Measurements from ENCODE around the gene DOK4.

The DOK4 gene

DNA sequence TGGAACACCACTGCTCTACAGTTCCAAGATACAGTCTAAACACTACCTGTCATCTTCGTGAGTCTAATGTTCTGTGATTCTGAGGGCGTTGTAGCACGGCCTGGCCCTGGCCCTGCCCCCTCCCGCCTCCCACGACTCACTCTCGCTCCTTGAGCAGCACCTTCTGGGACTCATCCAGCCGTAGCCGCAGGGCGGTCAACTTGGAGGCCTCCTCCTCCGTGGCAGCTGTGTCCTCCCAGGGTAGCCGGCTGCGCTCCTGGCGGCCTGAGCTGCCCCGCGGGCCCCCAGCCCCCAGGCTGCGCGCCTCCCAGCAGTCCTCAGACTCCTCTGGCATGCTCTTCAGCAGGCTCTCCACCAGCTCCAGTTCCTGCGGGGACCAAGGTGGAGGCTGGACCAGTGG, 39.5 kb upstream of the DOK4 start:
- DNase-seq = peak; percentile 60
- in situ Hi-C loops (cut with HindIII; ENCODE audit: low pct_ligation_motif_present, low pct_unique_long_range_greater_than_20kb, low sequenced_read_pairs) = no loop called here

DNA sequence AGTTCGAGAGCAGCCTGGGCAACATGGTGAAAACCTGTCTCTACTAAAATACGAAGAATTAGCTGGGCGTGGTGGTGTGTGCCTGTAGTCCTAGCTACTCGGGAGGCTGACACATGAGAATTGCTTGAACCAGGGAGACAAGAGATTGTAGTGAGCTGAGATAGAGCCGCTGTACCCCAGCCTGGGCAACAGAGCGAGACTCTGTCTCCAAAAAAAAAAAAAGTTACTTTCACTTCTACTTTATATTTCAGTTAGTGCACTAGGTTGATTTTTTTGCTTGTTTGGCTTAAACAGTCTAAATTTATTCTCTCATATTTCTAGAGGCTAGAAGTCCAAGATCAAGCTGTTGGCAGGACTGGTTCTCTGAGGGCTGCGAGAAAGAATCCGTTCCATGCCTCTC, 36.7 kb upstream of the DOK4 start:
- in situ Hi-C loops (cut with HindIII; ENCODE audit: low pct_ligation_motif_present, low pct_unique_long_range_greater_than_20kb, low sequenced_read_pairs) = no loop called here
- no peak for DNase-seq

DNA sequence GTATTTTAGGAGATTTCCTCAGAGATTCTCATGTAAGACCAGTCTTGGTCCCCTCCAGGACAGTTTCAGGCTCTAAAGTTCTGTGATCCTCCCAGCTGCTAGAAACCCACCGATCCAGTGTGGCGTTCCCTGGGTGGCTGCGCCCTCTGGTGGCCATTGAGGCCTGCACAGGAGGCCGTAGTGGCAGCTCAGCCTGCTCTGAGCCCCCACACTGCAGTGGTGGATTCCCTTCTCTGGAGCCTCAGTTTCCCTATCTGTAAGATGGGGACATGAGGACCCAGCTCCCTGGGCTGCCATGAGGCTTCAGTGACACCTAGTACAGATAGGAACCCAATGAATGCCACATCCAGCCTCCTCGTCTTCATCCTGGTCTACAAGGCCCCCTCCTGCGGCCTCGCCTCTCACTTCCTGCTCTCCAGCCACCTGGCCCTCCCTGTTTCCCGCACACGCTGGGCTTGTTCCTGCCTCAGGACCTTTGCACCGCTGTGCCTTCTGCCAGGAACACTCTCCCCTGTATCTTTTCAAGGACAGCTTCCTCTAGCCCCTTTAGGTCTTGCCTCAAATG, 33.6 kb upstream of the DOK4 start:
- in situ Hi-C loops (cut with HindIII; ENCODE audit: low pct_ligation_motif_present, low pct_unique_long_range_greater_than_20kb, low sequenced_read_pairs) = no loop called here
- DNase-seq = peak; percentile 79

DNA sequence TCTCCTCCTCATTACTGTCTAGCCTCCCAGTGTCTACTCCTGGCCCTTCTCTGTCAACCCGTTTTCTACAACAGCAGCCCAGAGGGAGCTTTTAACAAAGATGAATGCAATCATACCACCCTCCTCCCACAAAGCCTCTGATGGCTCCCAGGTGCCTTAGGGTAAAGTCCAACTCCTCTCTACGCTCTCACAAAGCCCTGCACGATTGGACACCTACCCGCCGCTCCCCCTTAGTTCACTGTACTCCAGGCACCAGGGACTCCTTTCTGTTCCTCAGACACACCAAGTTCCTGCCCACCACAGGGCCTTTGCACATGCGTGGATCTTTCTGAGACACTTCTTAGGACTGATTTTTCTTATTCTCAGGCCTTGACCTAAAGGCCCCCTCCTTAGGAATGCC, 32.6 kb upstream of the DOK4 start:
- in situ Hi-C loops (cut with HindIII; ENCODE audit: low pct_ligation_motif_present, low pct_unique_long_range_greater_than_20kb, low sequenced_read_pairs) = no loop called here

DNA sequence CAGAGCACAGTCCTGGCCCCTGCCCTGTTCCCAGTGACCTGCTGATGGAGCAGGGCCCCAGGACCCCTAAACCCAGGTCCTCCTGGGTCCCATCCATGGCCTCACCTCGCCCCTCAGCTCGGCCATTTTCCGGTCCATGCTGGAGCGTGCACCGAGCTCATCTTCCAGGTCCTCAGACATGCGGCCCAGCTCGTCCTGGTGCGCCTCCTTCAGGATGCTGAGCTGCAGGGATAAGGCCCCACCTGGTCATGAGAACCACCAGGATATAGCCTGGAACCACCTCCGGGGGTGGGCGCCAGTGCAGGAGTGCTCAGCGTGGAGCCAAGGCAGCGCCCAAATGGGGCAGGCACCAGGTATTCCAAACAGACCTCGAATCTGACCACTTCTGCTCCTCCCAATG, 32.2 kb upstream of the DOK4 start:
- in situ Hi-C loops (cut with HindIII; ENCODE audit: low pct_ligation_motif_present, low pct_unique_long_range_greater_than_20kb, low sequenced_read_pairs) = no loop called here
- no peak for DNase-seq

More for the DNA sequence above, 32.6 kb upstream of the DOK4 start:
- no peak for DNase-seq

DNA sequence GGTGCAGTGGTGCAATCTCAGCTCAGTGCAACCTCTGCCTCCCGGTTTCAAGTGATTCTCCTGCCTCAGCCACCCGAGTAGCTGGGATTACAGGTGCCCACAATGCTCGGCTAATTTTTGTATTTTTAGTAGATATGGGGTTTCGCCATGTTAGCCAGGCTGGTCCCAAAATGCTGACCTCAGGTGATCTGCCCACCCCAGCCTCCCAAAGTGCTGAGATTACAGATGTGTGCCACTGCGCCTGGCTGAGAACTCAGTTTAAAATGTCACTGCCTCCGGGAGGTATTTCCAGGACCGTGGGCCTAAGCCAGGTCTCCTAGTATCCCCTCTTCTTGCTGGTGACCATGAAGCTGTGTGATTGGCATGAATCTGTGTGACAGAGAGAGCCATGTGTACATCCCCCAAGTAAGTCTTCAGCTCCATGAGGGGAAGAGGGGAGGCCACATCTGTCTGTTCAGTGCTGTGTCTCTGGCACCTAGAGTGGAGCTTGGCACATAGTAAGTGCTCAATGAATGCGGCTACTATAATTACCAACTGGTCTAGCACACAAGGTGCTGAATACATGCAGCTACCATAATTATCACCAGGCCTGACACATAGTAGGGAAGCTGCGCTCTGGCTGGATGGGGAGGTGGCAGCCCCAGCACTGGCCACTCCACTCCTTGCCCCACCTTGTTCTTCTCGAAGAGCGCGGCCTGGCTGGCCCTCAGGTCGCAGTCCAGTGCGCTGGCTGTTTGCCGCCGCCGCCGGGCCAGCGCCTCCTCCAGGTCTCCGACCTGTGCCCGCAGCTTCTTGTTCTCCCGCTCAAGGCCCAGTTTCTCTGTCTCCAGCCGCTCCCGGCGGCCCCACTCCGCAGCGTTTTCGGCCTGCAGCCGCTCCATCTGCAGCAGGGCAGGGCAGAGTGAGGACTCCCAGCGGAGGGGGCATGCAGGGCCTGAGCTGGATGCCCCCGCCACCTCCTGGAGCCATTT, 31.4 kb upstream of the DOK4 start:
- in situ Hi-C loops (cut with HindIII; ENCODE audit: low pct_ligation_motif_present, low pct_unique_long_range_greater_than_20kb, low sequenced_read_pairs) = no loop called here
- DNase-seq = no peak

DNA sequence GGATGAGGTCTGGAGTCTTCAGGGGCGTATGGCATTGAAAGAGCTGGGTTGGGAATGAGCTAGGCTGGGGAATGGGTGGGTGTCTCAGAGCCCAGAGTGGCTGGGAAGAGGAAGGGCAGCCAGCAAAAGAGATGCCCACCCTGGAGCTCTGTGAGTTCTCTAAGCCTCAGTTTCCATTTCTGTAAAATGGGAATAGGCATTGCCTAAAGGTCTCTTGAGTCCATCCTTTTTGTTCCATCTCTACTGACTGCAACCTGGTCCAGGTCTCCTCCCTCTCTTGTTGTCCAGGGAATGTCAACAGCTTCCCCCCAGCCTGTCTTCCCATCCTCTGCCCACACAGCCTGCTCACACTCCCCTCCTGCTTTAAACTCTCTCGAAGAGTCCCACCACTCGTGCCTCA, 30.5 kb upstream of the DOK4 start:
- in situ Hi-C loops (cut with HindIII; ENCODE audit: low pct_ligation_motif_present, low pct_unique_long_range_greater_than_20kb, low sequenced_read_pairs) = no loop called here
- no peak for DNase-seq

DNA sequence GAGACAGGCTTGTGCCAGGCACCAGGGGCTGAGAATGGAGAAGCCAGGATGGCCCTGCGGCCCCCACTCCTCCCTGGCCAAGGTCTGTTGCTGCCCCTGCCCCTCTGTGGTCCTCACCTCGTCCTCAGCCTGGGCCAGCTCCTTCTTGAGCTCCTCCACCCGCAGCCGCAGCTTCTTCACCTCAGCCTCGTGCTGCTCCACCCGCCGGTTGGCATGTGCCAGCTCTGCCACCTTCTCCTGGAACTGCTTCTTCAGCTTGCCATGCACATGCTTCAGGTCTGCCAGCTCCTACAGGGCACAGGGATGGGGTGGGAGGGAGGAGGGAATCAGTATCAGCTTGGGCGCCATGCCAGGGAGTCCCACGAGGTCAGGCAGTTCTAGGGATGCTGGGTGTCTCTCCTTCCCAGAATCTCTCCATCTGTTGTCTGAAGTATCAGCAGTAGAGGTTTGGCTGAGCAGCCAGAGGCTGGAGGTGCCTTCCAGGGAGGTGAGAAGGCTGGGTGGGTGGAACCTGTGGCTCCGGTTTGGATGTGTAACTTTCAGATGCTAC, 30.0 kb upstream of the DOK4 start:
- DNase-seq = no peak
- in situ Hi-C loops (cut with HindIII; ENCODE audit: low pct_ligation_motif_present, low pct_unique_long_range_greater_than_20kb, low sequenced_read_pairs) = no loop called here

DNA sequence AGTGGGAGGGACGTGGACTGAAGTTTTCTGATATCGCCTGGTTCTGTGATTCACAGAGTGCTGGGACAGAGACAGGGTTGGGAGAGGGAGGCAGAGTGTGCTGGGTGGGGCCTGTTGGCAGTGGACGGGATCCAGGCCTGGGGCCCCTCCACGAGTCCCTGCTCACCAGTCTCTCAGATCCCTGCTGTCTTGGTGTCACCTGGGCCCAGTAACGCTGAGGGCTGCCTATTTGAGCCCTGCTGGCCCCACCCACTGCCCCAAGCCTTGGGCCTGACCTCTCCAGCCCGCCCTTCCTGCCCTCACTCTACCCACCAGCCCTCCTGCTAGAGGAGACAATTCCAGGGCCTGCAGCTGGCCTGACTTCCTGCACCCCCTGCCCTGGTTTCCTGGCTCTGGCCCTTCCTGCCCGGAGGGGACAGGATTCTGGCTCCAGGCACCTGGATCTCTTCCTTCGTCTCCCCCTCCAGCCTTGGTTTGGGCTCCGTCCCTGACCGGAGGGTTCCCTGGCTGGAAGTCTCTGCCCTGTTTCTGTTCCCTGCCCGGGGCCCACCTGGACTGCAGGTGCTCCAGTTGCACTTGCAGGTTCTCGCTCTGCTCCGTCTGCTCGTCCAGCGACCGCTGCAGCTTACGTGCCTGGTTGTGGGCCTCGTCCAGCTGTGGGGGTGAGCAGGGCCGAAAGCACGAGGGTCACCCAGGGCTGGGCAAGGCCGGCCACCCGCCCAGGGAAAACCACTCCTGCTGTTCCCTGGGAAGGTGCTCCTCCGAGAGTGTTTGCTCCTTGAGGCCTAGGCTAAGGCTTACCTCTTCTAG, 28.7 kb upstream of the DOK4 start:
- in situ Hi-C loops (cut with HindIII; ENCODE audit: low pct_ligation_motif_present, low pct_unique_long_range_greater_than_20kb, low sequenced_read_pairs) = no loop called here
- no peak for DNase-seq

DNA sequence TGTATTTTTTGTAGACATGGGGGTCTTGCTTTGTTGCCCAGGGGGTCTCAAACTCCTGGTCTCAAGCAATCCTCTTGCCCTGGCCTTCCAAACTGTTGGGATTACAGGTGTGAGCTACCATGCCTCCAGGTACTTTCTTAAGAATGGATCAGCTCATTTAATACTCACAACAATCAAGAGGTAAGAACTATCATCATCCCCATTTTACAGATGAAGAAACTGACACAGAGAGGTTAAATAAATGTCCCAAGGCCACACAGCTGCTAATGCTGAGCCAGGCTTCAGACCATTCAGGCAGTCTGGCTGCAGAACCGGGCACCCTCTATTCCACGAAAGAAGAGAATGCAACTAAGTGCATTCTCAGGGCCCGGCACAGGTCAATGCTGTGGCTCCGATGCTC, 28.1 kb upstream of the DOK4 start:
- DNase-seq = no peak
- in situ Hi-C loops (cut with HindIII; ENCODE audit: low pct_ligation_motif_present, low pct_unique_long_range_greater_than_20kb, low sequenced_read_pairs) = no loop called here

DNA sequence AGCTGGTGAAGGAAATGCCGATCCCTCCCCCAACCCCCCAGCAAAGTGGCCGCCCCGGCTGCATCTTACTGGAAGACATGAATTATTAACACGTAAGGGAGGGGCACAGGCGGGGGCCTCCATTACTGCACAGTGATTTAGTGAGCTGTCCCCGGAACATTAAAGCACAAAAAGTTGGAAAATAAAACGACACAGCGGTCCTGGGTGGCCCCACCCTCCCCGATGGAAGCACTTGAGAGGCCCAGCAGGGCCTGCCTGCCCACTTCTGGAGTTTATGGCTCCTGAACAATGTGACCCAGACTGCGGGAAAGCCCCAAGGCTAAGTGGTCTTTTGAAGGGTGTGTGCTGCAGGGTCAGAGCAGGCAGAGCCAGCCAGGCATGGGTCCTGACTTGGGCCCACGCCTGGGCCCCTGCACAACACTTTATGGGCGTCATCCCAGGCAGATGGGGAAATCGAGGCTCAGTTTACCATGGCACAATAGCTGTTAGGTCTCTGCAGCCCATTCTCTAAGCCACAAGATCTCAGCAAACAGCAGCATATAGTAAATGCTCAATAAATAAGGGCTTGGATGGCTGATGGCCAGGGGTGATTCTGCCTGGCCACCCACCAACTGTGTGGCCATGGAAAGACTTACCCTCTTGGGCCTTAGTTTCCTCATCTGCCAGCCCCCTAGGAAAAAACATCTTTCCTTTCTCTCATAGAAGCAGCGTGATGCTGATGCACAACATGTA, 27.2 kb upstream of the DOK4 start:
- in situ Hi-C loops (cut with HindIII; ENCODE audit: low pct_ligation_motif_present, low pct_unique_long_range_greater_than_20kb, low sequenced_read_pairs) = no loop called here
- peak; percentile 50 for DNase-seq

DNA sequence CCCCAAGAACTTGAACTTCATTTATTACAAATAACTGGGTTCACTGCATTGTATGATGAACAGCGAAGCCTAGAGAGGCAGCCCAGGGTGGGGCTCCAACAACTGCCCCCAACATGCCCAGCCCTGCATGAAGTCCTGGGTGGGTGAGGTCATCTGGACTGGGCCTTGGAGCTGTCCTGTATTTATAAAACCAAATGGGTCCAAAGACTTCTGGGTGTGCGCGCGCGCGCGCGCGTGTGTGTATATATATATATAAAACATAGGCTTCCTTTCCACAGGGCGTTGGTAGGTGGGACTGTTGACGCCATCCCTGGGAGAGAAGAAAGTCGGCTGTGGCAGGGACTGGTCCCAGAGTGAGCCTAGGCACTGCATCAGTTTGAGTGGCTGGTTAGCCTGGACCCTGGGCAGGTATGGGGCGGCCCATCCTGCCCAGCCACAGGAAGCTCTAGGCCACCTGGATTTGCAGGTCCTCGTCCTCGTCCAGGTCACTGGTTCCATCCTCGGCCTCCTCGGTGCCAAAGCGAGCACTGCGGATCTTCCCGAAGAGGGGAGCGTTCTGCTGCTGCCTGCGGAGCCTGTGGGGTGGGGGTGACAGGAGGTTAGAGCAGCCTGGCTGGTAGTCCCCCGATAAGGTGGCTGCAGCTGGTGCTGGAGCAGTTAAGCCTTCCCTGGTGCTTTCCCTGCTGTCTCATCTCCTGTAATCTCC, 26.2 kb upstream of the DOK4 start:
- no peak for DNase-seq
- in situ Hi-C loops (cut with HindIII; ENCODE audit: low pct_ligation_motif_present, low pct_unique_long_range_greater_than_20kb, low sequenced_read_pairs) = no loop called here

DNA sequence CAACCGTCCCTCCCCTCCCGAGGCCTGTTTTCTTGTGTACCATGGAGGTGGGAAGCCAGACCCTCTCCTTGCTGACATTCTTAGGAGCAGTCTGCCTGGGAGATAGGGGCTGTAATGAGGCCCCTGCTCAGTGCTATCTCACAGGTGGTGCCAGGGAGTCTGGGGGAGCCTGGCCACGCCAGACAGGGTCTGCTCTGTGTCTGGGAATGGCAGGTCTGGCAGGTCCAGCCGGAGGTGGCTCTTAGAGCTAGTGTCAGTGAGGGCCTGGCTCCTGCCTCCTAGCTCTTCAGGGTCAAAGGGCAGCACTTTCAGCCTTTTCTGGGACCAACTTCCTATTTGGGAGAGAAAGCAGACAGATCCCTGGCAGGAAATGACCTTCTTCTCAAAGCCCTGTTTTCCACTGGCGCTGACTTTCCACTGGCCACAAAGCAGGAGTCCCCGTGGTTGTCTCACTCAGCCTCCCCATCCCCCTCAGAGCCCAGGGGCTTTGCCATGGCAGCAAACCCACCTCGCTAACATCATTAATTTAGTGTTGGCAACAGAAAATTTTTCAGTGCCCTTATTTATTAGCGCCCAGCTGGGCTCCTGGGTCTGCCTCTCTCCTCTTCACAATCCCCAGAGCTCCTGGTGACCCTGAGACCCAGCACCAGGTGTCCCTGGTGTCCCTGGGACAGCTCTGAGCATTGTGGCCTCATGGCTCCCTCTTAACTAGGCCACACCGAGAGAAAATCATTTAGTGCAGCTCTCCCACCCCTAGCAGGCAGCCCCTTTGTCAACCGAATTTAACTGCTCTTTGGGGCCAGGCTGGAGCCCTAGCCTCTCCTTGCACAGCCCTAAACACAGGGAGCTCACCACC, 24.0 kb upstream of the DOK4 start:
- in situ Hi-C loops (cut with HindIII; ENCODE audit: low pct_ligation_motif_present, low pct_unique_long_range_greater_than_20kb, low sequenced_read_pairs) = no loop called here
- DNase-seq = no peak

DNA sequence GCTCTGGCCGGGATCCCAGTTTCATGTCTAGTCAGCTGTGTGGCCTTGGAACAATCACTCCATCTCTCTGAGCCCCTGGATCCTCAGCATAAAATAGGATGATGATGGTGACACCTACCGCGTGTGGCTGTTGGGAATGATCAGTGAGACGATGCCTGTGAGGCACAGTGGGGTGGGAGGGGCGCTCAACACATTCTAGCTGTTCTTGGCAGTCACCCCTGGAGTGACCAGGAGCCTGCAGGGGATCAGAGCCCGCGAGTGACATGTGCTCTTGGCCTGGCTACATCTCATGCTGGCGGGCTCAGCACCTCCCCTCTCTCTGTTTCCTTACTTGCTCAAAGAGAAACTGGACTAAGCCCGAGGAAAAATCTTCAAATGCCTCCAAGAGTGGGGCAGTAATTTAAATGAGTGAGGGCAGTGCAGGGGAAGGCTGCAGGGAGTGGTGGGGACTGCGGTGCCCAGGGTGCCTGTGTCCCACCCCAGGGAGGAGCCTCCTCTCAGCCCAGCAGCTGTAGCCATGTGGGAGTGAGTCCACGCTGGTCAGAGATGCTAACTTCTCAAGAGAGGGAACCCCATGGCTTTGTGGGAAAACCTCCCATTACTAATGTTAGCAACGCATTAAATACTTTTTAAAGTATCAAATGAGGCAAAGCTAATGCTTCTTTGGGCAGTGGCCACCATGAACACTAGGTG, 23.1 kb upstream of the DOK4 start:
- in situ Hi-C loops (cut with HindIII; ENCODE audit: low pct_ligation_motif_present, low pct_unique_long_range_greater_than_20kb, low sequenced_read_pairs) = no loop called here
- no peak for DNase-seq

DNA sequence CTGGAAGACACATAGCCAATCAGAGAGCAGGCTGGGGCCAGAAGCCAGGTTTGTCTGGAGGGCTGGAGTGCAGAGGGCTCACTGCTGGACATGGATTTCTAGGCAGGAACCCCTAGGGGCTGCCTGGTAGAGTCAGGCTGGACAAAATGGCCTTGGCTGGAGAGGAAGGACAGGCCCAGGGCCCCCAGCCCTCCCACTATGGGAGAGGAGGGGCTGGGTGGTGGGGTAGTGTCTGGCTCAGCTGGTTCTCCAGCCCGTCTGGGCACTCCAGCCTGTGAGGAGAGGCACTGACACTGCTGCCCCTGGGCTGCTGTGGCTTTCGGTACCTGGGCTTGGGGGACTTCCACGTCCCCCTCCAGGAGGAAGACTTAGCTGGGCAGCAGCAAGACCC, 21.7 kb upstream of the DOK4 start:
- DNase-seq = no peak
- in situ Hi-C loops (cut with HindIII; ENCODE audit: low pct_ligation_motif_present, low pct_unique_long_range_greater_than_20kb, low sequenced_read_pairs) = no loop called here

DNA sequence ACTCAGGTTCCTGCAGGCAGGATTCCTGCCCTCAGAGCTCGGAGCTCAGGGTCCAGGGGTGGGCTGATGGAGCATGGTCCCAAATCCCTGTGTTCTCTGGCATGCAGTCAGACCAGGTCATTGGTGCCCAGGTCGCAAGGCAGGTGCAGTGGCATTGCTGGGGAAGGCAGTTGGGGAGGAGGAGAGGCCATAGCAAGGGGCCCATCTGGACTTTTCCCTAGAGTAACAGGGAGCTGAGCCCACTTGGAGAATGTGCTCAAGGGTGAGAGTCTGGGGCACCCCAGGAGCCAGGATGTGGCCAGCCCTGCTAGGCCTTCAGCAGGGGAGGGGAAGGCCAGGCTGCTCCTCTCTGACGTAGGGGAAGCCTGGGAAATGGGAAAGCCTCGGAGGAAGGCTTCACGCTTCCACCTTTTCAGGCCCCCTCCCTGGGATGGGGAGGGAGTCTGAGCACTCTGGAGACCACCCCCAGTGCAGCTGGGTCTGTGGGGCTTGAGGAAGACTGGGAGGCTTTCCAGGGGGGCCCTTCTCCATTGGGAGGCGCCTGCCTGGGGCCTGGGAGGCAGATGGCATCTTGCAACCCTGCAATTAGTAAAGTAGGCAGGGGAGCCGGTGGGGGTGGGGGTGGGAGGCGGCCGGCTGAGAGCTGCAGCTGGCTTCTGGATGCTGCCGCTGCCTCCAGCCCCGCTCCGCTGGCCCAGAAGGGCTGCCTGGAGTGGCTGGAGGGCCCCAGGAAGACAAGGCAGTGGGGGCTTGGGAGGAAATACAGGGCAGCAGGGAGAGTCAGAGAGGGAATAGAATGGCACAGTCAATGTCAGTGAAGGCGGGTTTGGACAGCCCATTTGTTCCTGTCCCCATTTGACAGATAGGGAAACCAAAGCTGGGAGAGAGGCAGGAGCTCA, 21.1 kb upstream of the DOK4 start:
- in situ Hi-C loops (cut with HindIII; ENCODE audit: low pct_ligation_motif_present, low pct_unique_long_range_greater_than_20kb, low sequenced_read_pairs) = no loop called here
- no peak for DNase-seq
